Stimulated activated CD8-positive, alpha-beta memory T cell treated with anti-CD3 and anti-CD28 coated beads, Interleukin-15, amount 100 ng/mL, for 48 hours (primary cell): Measurements from ENCODE around the gene PCBP2.

Experiments
- DNase-seq, 2 donors: peaks; one replicate each; pipeline ENCODE4 v3.0.0-alpha.2; 2020; ENCODE audit warnings: low read depth in 2 of 2

PCBP2 gene

GRCh38 chr12:53508534-53509170 is 56.8 kb downstream of the PCBP2 start:
- peak; percentile 63 to 69 for DNase-seq

DNA sequence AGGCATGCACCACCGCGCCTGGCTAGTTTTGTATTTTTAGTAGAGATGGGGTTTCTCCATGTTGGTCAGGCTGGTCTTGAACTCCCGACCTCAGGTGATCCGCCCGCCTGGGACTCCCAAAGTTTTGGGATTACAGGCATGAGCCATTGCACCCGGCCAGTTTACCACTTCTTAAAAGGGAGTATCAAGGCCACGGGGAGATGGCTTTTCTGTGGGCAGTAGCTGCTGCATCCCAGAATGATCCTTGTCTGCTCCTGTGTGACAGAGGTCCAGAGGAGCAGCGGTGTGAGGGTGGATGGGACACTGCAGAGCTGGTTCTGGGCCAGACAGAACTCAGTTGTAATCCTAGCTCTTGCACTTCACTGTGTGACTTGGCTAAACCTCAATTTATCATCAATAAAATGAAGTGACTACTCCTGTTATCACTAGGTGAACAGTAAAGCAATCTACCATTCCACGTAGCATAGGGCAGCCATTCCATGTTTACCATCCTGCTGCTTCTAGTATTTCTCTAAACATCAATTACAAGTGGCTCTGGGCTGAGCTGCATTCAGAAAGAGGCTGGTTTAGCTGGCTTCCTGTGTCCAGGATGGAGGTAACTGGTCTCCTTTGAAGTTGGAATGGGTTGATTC is 58.4 kb downstream of the PCBP2 start:
- DNase-seq: no peak

DNA sequence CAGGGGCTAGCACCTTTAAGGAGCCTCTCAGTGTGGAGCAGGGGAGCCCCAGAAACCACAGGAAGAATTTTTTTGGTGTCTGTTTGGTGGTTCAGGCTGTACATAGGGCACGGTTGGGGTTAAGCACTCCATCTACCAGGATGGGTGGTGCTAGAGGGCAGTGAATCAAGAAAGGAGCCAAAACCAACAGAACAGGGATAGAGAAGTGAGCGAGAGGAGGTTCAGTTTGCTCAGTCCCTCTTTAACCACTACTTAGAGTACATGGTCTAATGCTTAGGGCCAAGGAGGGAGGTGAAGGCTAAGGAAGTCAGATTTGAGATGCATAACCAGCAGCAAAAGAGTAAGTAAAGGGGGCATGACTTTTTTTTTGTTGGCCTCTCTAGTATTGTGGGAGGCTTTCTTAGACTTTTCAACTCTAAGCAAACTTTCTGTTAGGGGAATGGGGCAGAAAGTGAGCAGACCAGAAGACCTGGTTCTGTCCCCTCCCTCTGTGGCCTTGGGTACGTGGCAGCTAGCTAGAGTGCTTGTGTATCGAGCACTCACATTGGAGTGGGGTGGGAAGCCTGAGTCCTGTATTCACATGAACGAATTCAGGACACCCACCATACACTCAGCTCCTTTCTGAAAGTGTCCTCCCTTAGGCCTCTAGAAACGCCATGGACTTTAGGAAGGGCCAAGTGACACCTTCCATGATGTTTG is 62.0 kb downstream of the PCBP2 start:
- no peak for DNase-seq

DNA sequence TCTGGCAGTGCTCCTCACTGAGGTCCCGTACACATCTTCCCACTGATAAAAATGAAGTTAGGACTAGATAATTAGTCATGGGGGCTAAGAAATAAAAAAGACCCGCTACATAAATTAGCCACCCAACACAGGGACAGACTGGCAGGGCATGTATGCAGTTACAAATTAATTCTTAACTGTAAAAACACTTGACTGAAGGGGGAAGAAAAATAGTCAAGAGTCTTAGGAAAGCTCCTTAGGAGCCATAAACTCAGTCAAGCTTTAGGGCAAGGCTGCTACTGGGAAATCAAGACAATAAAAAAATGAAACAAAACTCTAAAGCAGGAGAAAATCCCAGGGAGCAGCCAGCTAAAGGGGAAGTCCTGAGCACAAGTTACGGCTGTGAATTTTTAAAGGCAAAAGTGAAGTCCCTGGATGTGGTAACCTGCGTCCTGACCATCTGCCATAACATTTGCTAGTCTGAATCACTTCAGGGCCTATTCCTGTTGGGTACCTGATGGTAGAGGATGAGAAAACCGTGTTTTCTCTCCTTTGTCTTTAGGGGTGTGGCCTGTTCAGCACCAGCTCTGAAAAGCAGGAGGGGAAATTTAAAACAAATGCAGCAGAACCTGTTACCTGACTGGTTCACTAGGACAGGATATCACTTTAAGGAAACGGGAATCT is 62.9 kb downstream of the PCBP2 start:
- no peak for DNase-seq

DNA sequence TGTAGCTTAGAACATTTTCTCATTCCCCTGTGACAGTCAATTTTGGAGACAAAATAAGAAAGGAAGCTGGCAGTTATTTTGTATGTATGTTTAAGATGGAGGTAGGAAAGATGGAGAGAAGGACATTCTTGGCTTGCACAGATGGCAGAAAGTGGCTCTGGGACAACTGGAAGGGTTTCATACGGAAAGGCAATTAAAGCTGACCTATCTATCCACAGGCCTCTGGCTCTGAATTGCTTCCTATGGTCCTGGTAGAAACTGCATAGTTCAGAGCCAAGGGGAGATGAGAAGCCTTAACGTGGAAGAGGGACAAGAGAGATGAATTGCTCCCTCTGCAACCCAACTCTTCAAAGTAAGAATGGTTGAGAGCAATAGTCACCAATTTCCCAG is 63.4 kb downstream of the PCBP2 start:
- no peak for DNase-seq

DNA sequence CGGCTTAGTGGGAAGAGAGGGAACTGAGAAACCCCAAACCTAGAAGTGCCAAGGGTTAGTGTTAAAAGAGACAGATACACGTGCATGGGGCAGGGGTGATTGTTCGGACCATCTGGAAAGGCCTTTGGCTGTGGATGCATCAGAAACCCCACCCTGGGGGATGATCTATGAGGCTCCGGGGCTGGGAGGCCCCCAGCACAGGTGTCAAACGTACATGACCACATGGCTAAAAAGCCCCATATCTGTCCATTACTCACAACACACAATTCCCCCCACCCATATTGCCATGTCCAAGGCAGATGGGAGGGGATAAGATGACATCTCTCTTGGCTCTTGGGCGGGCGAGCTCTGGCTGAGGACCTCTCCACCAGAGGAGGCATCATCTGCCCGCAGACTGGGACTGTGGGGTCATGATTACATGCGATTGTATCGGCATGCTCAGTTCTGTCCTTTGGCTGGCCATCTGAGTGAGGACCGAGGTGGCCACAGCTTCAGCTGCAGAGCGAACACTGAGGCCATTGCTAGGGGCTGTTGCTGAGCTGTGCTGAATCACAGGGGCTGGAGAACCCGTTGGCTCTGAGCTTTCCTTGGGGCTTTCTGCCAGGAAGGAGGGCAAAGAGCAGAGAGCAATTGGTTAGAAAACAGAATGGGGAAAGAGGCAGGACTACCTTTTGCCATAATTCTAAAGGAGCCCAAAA is 65.0 kb downstream of the PCBP2 start:
- no peak for DNase-seq

GRCh38 chr12:53518381-53518780 is 66.5 kb downstream of the PCBP2 start:
- DNase-seq: no peak

DNA sequence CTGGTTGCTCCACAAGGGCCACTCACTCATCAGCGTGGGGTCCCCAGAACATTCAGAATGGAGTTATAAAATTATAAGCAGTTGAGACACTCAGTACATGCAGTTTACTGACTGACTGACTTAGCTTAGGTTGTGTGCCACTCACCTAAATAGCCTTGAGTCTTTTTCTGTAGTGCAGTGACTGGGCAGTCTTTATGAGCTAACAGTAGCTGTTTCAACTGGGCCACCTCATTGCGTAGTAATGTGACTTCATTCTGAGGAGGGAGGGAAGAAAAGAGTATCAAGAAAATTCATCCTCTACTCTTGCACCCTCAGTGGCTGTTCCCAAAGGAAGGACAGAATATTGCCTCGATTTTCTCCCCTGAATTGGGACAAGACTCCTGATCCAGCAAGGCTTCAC is 71.2 kb downstream of the PCBP2 start:
- DNase-seq: no peak

- DNase-seq: no peak
Observed at GRCh38 chr12:53524476-53524875, 72.6 kb downstream of the PCBP2 start.

GRCh38 chr12:53530061-53530460 is 78.2 kb downstream of the PCBP2 start:
- DNase-seq: no peak
